ENCODE measurements around the gene TBC1D30.
"Not testable (repeated sequence)": the region's sequence is repeated elsewhere in the genome, so short reads cannot be mapped to it uniquely, and the experiment has no call there.

The TBC1D30 gene

DNA sequence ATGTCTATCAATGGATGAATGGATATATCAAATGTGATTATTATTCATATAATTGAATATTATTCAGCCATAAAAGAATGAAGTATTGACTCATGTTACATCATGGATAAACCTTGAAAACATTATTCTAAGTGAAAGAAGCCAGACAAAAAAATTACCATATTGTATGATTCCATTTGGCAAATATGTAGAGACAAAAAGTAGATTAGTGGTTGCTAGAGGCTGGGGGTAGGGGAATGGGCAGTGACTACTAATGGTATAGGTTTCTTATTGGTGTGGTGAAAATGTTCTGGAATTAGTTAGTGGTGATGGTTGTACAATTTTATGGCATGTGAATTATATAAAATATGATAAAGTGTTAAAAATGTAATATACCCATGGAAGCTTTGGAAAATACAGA is 33.4 kb upstream of the TBC1D30 start:
- no peak overlapping the region for H3K9ac ChIP-seq (ENCODE audit: low read length)
- H3K27ac ChIP-seq (ENCODE audit: low read depth, low read length) = no peak overlapping the region
- H3K4me1 ChIP-seq (ENCODE audit: insufficient read depth, low read length) = no peaks in the 10 kb centered on the region
- H3K36me3 ChIP-seq (ENCODE audit: insufficient read depth, low read length) = no peaks in the 10 kb centered on the region
- no peak overlapping the region for H3K4me3 ChIP-seq (ENCODE audit: low read depth in 1 of 2, low read length in 2 of 2)
- no peaks in the 10 kb centered on the region for H3K9me3 ChIP-seq (ENCODE audit: low read length)
- H3K27me3 ChIP-seq (ENCODE audit: control insufficient read depth in 1 of 2, insufficient read depth in 2 of 2, low read length in 2 of 2) = no peaks in the 10 kb centered on the region

GRCh38 chr12:64792128-64792527 is 32.3 kb upstream of the TBC1D30 start:
- H3K4me3 ChIP-seq (ENCODE audit: low read depth in 1 of 2, low read length in 2 of 2) = no peak overlapping the region
- no peak overlapping the region for H3K27ac ChIP-seq (ENCODE audit: low read depth, low read length)
- no peaks in the 10 kb centered on the region for H3K27me3 ChIP-seq (ENCODE audit: control insufficient read depth in 1 of 2, insufficient read depth in 2 of 2, low read length in 2 of 2)
- no peaks in the 10 kb centered on the region for H3K9me3 ChIP-seq (ENCODE audit: low read length)
- no peaks in the 10 kb centered on the region for H3K4me1 ChIP-seq (ENCODE audit: insufficient read depth, low read length)
- no peak overlapping the region for H3K9ac ChIP-seq (ENCODE audit: low read length)
- H3K36me3 ChIP-seq (ENCODE audit: insufficient read depth, low read length) = no peaks in the 10 kb centered on the region

DNA sequence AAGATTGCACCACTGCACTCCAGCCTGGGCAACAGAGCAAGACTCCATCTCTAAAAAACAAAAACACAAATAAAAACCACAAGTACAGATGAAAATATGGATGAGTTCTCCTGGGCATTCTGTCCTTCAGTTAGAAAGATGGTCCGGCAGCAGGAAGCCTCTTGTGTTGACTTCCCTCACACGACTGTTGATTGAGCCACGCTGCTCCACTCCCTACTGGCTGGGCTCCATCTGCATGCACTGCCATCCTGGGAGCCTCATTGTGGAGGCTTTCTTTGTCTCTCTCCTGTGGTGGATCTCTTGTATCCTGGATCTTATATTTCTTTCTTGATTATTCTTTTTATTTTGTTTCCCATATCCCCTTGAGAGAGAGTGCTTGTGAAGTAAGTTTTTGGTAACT is 30.8 kb upstream of the TBC1D30 start:
- Histone ChIP-seq H3K4me1 (ENCODE audit: insufficient read depth, low read length) (no peaks in the 10 kb centered on the region), H3K27me3 (ENCODE audit: control insufficient read depth in 1 of 2, insufficient read depth in 2 of 2, low read length in 2 of 2) (no peaks in the 10 kb centered on the region), H3K4me3 (ENCODE audit: low read depth in 1 of 2, low read length in 2 of 2) (no peak overlapping the region), H3K27ac (ENCODE audit: low read depth, low read length) (no peak overlapping the region), H3K9me3 (ENCODE audit: low read length) (no peaks in the 10 kb centered on the region), H3K36me3 (ENCODE audit: insufficient read depth, low read length) (no peaks in the 10 kb centered on the region), H3K9ac (ENCODE audit: low read length) (no peak overlapping the region)

DNA sequence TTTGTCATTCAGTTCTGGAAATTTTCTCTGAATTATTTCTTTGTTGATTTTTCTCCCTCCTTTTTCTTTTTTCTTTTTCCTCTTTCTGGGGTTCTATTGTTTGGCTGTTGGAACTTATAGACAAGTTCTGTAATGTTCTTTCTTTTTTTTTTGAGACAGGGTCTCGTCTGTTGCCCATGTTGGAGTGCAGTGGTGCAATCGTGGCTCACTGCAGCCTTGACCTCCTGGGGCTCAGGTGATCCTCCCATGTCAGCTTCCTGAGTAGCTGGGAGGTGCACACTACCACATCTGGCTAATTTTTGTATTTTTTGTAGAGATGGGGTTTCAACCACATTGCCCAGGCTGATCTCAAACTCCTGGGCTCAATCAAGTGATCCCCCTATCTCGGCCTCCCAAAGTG is 30.1 kb upstream of the TBC1D30 start:
- H3K9me3 ChIP-seq (ENCODE audit: low read length) = no peaks in the 10 kb centered on the region
- H3K4me3 ChIP-seq (ENCODE audit: low read depth in 1 of 2, low read length in 2 of 2) = no peak overlapping the region
- no peaks in the 10 kb centered on the region for H3K27me3 ChIP-seq (ENCODE audit: control insufficient read depth in 1 of 2, insufficient read depth in 2 of 2, low read length in 2 of 2)
- H3K36me3 ChIP-seq (ENCODE audit: insufficient read depth, low read length) = no peaks in the 10 kb centered on the region
- no peak overlapping the region for H3K9ac ChIP-seq (ENCODE audit: low read length)
- H3K27ac ChIP-seq (ENCODE audit: low read depth, low read length) = no peak overlapping the region
- H3K4me1 ChIP-seq (ENCODE audit: insufficient read depth, low read length) = no peaks in the 10 kb centered on the region

GRCh38 chr12:64796205-64796845 is 28.1 kb upstream of the TBC1D30 start:
- no peaks in the 10 kb centered on the region for H3K4me1 ChIP-seq (ENCODE audit: insufficient read depth, low read length)
- H3K27me3 ChIP-seq (ENCODE audit: control insufficient read depth in 1 of 2, insufficient read depth in 2 of 2, low read length in 2 of 2) = no peaks in the 10 kb centered on the region
- no peak overlapping the region for H3K4me3 ChIP-seq (ENCODE audit: low read depth in 1 of 2, low read length in 2 of 2)
- H3K36me3 ChIP-seq (ENCODE audit: insufficient read depth, low read length) = no peaks in the 10 kb centered on the region
- H3K27ac ChIP-seq (ENCODE audit: low read depth, low read length) = no peak overlapping the region
- H3K9me3 ChIP-seq (ENCODE audit: low read length) = no peaks in the 10 kb centered on the region
- no peak overlapping the region for H3K9ac ChIP-seq (ENCODE audit: low read length)

DNA sequence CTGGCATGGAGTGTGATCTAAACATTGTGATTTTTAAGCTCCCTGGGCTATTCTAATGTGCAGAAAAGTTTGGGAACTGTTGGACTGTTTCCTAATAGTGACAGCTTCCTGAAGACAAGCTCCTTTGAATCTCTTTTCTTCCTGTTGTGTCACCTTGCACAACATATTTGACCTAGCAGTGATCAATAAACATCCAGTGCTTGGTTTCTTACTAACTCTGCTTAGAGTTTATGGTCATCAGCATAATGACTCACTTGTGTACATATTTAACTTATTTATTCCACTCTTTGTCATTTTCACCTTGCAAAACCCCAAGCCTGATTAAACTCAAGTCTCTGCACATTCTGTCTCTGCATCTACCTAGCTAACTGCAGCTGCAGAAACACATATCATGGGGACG is 27.3 kb upstream of the TBC1D30 start:
- Histone ChIP-seq H3K36me3 (ENCODE audit: insufficient read depth, low read length) (no peaks in the 10 kb centered on the region), H3K9me3 (ENCODE audit: low read length) (no peaks in the 10 kb centered on the region)

DNA sequence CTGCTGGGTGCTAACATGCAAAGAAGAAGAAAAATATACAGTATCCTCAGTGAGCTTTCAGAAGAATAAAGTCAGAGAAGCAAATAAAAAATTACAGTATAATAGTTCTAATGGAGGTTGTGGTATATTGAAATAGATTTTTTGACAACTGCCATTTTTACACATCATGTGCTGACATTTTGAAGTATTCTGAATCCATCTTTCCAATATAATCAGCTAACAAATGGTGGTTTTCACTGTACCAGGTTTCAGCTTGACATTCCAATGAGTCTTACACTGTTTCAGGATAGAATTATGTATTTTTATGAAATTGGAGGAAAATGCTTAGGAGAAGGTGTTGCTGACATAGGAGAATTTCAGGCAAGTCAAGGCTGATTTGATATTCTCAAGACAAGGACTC is 26.3 kb upstream of the TBC1D30 start:
- Histone ChIP-seq H3K4me1 (ENCODE audit: insufficient read depth, low read length) (peaks cover 3% of the 10 kb centered on the region), H3K27me3 (ENCODE audit: control insufficient read depth in 1 of 2, insufficient read depth in 2 of 2, low read length in 2 of 2) (no peaks in the 10 kb centered on the region), H3K27ac (ENCODE audit: low read depth, low read length) (no peak overlapping the region), H3K4me3 (ENCODE audit: low read depth in 1 of 2, low read length in 2 of 2) (no peak overlapping the region), H3K9ac (ENCODE audit: low read length) (no peak overlapping the region), H3K9me3 (ENCODE audit: low read length) (no peaks in the 10 kb centered on the region), H3K36me3 (ENCODE audit: insufficient read depth, low read length) (no peaks in the 10 kb centered on the region)

More for the DNA sequence above, 27.3 kb upstream of the TBC1D30 start:
- Histone ChIP-seq H3K4me3 (ENCODE audit: low read depth in 1 of 2, low read length in 2 of 2) (no peak overlapping the region), H3K27ac (ENCODE audit: low read depth, low read length) (no peak overlapping the region), H3K27me3 (ENCODE audit: control insufficient read depth in 1 of 2, insufficient read depth in 2 of 2, low read length in 2 of 2) (no peaks in the 10 kb centered on the region), H3K9ac (ENCODE audit: low read length) (no peak overlapping the region), H3K4me1 (ENCODE audit: insufficient read depth, low read length) (peaks cover 3% of the 10 kb centered on the region)

DNA sequence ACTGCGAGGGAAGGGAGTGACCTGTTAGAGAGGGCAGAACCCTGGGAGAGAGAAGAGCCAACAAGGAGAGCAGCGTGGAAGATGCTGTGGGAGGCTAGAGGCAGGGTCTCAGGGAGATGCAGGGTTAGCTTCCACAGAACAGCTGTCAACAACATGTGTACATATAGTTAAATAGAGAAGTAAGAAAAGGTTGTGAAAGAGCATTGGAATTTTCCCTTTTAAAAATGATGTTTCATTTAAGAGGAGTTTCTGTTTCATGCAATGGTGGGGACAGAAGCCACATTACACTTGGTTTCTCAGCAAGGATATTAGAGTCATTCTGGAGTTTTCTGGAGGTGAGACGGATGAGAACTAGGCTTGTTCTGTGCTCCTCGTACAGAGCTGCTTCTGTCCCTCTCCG is 23.8 kb upstream of the TBC1D30 start:
- H3K36me3 ChIP-seq (ENCODE audit: insufficient read depth, low read length) = no peaks in the 10 kb centered on the region
- H3K4me3 ChIP-seq (ENCODE audit: low read depth in 1 of 2, low read length in 2 of 2) = no peak overlapping the region
- peaks cover 3% of the 10 kb centered on the region for H3K4me1 ChIP-seq (ENCODE audit: insufficient read depth, low read length)
- no peak overlapping the region for H3K9ac ChIP-seq (ENCODE audit: low read length)
- no peak overlapping the region for H3K27ac ChIP-seq (ENCODE audit: low read depth, low read length)
- H3K9me3 ChIP-seq (ENCODE audit: low read length) = no peaks in the 10 kb centered on the region
- no peaks in the 10 kb centered on the region for H3K27me3 ChIP-seq (ENCODE audit: control insufficient read depth in 1 of 2, insufficient read depth in 2 of 2, low read length in 2 of 2)

DNA sequence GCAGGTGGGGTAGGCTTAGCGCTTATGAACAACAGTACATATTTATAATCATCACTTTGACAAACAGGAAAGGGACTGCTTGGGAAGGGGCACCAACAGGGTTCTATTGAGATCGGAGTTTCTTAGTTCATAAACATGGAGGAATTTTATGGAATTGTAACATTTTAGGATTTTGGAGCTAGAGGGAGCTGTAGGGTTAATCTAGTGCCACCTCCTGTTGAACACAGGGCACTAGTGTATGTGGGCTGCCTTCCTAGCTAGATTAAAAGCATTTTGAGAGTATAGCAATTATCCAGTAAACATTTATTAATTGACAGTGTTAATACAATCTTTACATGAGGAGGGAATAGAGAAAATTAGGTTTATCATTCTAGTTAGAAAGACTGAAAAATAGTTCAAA is 23.1 kb upstream of the TBC1D30 start:
- Histone ChIP-seq H3K4me1 (ENCODE audit: insufficient read depth, low read length) (peaks cover 3% of the 10 kb centered on the region), H3K9me3 (ENCODE audit: low read length) (no peaks in the 10 kb centered on the region), H3K36me3 (ENCODE audit: insufficient read depth, low read length) (no peaks in the 10 kb centered on the region), H3K4me3 (ENCODE audit: low read depth in 1 of 2, low read length in 2 of 2) (no peak overlapping the region), H3K9ac (ENCODE audit: low read length) (no peak overlapping the region), H3K27ac (ENCODE audit: low read depth, low read length) (no peak overlapping the region), H3K27me3 (ENCODE audit: control insufficient read depth in 1 of 2, insufficient read depth in 2 of 2, low read length in 2 of 2) (no peaks in the 10 kb centered on the region)

DNA sequence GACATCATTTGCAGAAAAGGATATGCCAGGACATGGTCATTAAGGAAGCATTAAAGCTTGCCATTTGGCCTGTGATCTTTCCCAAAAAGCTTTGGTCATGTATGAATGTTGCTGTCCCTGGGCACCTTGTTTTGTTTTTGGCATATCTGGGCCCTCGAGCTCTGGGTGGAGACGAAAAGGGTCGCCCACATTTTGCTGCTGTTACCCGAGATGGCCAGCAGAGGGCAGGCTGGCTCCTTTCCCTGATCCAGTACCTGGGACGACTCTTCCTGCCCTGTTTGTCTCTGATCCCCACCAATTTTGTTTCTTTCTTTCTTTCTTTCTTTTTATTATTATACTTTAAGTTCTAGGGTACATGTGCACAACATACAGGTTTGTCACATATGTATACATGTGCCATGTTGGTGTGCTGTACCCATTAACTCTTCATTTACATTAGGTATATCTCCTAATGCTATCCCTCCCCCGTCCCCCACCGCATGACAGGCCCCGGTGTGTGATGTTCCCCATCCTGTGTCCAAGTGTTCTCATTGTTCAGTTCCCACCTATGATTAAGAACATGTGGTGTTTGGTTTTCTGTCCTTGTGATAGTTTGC is 22.2 kb upstream of the TBC1D30 start:
- not testable (repeated sequence) for H3K9me3 ChIP-seq (ENCODE audit: low read length); H3K36me3 ChIP-seq (ENCODE audit: insufficient read depth, low read length); H3K4me1 ChIP-seq (ENCODE audit: insufficient read depth, low read length); H3K9ac ChIP-seq (ENCODE audit: low read length); H3K4me3 ChIP-seq (ENCODE audit: low read depth in 1 of 2, low read length in 2 of 2); H3K27me3 ChIP-seq (ENCODE audit: control insufficient read depth in 1 of 2, insufficient read depth in 2 of 2, low read length in 2 of 2); H3K27ac ChIP-seq (ENCODE audit: low read depth, low read length)

DNA sequence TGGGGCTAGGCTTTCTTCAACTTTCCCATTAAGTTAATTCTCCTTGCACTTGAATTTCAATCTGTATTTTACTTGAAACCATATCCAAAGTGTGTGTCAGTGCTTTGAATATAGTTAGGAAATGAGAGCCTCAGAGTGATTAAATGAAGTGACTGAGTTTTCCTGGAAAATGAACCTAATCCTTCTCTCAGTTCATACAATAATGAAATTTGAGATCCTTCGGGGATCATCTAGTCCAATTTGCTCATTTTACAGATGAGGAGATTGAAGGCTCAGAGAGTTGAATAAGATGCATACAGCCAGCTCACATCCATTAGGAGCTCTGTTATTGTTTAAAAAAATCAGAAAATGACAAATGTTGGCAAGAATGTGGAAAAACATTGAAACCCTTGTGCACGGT is 18.3 kb upstream of the TBC1D30 start:
- Histone ChIP-seq H3K4me1 (ENCODE audit: insufficient read depth, low read length) (peaks cover 3% of the 10 kb centered on the region), H3K4me3 (ENCODE audit: low read depth in 1 of 2, low read length in 2 of 2) (no peak overlapping the region), H3K27ac (ENCODE audit: low read depth, low read length) (no peak overlapping the region)

More for the DNA sequence above, 18.3 kb upstream of the TBC1D30 start:
- no peaks in the 10 kb centered on the region for H3K36me3 ChIP-seq (ENCODE audit: insufficient read depth, low read length)
- no peaks in the 10 kb centered on the region for H3K27me3 ChIP-seq (ENCODE audit: control insufficient read depth in 1 of 2, insufficient read depth in 2 of 2, low read length in 2 of 2)
- no peak overlapping the region for H3K9ac ChIP-seq (ENCODE audit: low read length)
- H3K9me3 ChIP-seq (ENCODE audit: low read length) = no peaks in the 10 kb centered on the region

Measured in muscle layer of colon (tissue), 2 donors.